Tibial nerve (tissue), 4 donors: ENCODE data around the gene GK. TPM values are rescaled to one million over a fixed set of nuclear protein-coding genes. Genes with fewer than 3 reads are reported as not detected.

Experiments used
- DNase-seq, 2 donors: peaks; one replicate each; pipeline ENCODE4 v3.0.0-alpha.2; 2019; ENCODE audit warnings: low spot score in 2 of 2
- H3K27ac ChIP-seq, 4 donors: fragments of 200-600 bp; sonication (generic) in 3 of 4; one replicate each; pipeline ENCODE4 v1.5.1; 2017 to 2019; ENCODE audit warnings: mild to moderate bottlenecking in 1 of 4
- H3K27me3 ChIP-seq, 2 donors: fragments of 200-600 bp; sonication (generic) in 1 of 2; one replicate each; pipeline versions ENCODE4 v1.5.1 to v1.6.0; 2017 to 2019
- H3K36me3 ChIP-seq, 3 donors: fragments of 200-600 bp; sonication (generic); one replicate each; pipeline ENCODE4 v1.5.1; 2018 to 2019
- H3K4me1 ChIP-seq, 4 donors: fragments of 200-600 bp; sonication (generic) in 3 of 4; one replicate each; pipeline ENCODE4 v1.5.1; 2017 to 2019
- H3K4me3 ChIP-seq, 4 donors: fragments of 200-600 bp; sonication (generic) in 3 of 4; one replicate each; pipeline ENCODE4 v1.5.1; 2017 to 2019; ENCODE audit warnings: mild to moderate bottlenecking in 1 of 4, moderate library complexity in 1 of 4
- H3K9me3 ChIP-seq, 4 donors: fragments of 200-600 bp; sonication (generic) in 3 of 4; one replicate each; pipeline ENCODE4 v1.5.1; 2017 to 2019
- CTCF ChIP-seq, 5 experiments: fragments of 200-600 bp in 3 of 5; fragments of 450-650 bp in 2 of 5; sonication (generic) in 3 of 5; IDR thresholded peaks; one replicate each; pipeline ENCODE4 v1.5.1; 2016 to 2019; ENCODE audit warnings: antibody characterized with exemption in 5 of 5, mild to moderate bottlenecking in 3 of 5, moderate library complexity in 2 of 5
- EP300 ChIP-seq, 2 donors: sonication (generic); formaldehyde crosslinking; IDR thresholded peaks; one replicate each; pipeline ENCODE4 v1.6.1; 2017; ENCODE audit warnings: antibody characterized with exemption in 2 of 2, mild to moderate bottlenecking in 1 of 2
- POLR2A ChIP-seq, 2 donors: fragments of 450-650 bp; IDR thresholded peaks; one replicate each; pipeline ENCODE4 v1.6.1; 2017; ENCODE audit warnings: antibody characterized with exemption in 2 of 2, mild to moderate bottlenecking in 2 of 2, moderate library complexity in 2 of 2
- WGBS, 2 donors: methylation state at CpG; one replicate each; pipeline ENCODE4 v1.1.5; 2018; 5-methylcytosine and 5-hydroxymethylcytosine counted together
- total RNA-seq, 4 donors: library from RNA; depleted of rRNA; stranded (reverse); fragments of >200 nt; gene quantifications; one replicate each; pipeline ENCODE4 v1.1.0, GENCODE V29; 2016

GK gene
- total RNA-seq, 4 donors from 2014 or later = 2.8 to 11.4 (median 5.6) TPM

- Histone ChIP-seq H3K4me1 (no peaks in the 10 kb centered on the region), H3K36me3 (peaks cover 0 to 11% (median 0%) of the 10 kb centered on the region in 3 donors), H3K9me3 (no peaks in the 10 kb centered on the region), H3K27ac (no peak overlapping the region), H3K27me3 (no peaks in the 10 kb centered on the region), H3K4me3 (no peak overlapping the region)
- DNase-seq = no peak
- TF ChIP-seq POLR2A (IDR thresholded peaks at IDR 0.05) (no peak), EP300 (IDR thresholded peaks at IDR 0.05) (no peak), CTCF (IDR thresholded peaks at IDR 0.05) (no peak)
- WGBS, 2 donors = 67 to 80% methylated on average over 4 of the region's 4 CpGs
Observed at GRCh38 chrX:30673127-30673796, 20.0 kb downstream of the GK start.

GRCh38 chrX:30673884-30674598 is 20.8 kb downstream of the GK start:
- WGBS, 2 donors = 85 to 91% methylated on average over 2 of the region's 2 CpGs
- Histone ChIP-seq H3K27ac (no peak overlapping the region), H3K27me3 (peaks cover 0 to 2% of the 10 kb centered on the region in 2 donors), H3K9me3 (no peaks in the 10 kb centered on the region), H3K4me1 (no peaks in the 10 kb centered on the region), H3K36me3 (peaks cover 0 to 5% (median 0%) of the 10 kb centered on the region in 3 donors), H3K4me3 (no peak overlapping the region)
- no peak for TF ChIP-seq EP300 (IDR thresholded peaks at IDR 0.05)
- no peak for TF ChIP-seq CTCF (IDR thresholded peaks at IDR 0.05)
- TF ChIP-seq POLR2A (IDR thresholded peaks at IDR 0.05) = no peak
- no peak for DNase-seq

- Histone ChIP-seq H3K4me3 (no peak overlapping the region), H3K27ac (no peak overlapping the region), H3K4me1 (no peaks in the 10 kb centered on the region), H3K36me3 (peaks cover 0 to 5% (median 0%) of the 10 kb centered on the region in 3 donors), H3K27me3 (peaks cover 0 to 5% of the 10 kb centered on the region in 2 donors), H3K9me3 (no peaks in the 10 kb centered on the region)
- TF ChIP-seq CTCF (IDR thresholded peaks at IDR 0.05) = no peak
- no peak for TF ChIP-seq POLR2A (IDR thresholded peaks at IDR 0.05)
- no peak for TF ChIP-seq EP300 (IDR thresholded peaks at IDR 0.05)
- 88 to 95% methylated on average over 3 of the region's 3 CpGs for WGBS, 2 donors
- DNase-seq = no peak
Observed at GRCh38 chrX:30674799-30675198, 21.6 kb downstream of the GK start.

- WGBS, 2 donors = 76 to 100% methylated on average over 6 of the region's 6 CpGs
- Histone ChIP-seq H3K36me3 (no peaks in the 10 kb centered on the region), H3K27me3 (peaks cover 0 to 5% of the 10 kb centered on the region in 2 donors), H3K4me1 (no peaks in the 10 kb centered on the region), H3K9me3 (no peaks in the 10 kb centered on the region), H3K27ac (no peak overlapping the region), H3K4me3 (no peak overlapping the region)
- no peak for DNase-seq
- TF ChIP-seq EP300 (IDR thresholded peaks at IDR 0.05) (no peak), CTCF (IDR thresholded peaks at IDR 0.05) (no peak), POLR2A (IDR thresholded peaks at IDR 0.05) (no peak)
Observed at GRCh38 chrX:30679369-30679768, 26.1 kb downstream of the GK start.

- H3K27me3 ChIP-seq = peaks cover 0 to 5% of the 10 kb centered on the region in 2 donors
- WGBS, 2 donors = 74 to 88% methylated on average over 1 of the region's 1 CpG
- TF ChIP-seq POLR2A (IDR thresholded peaks at IDR 0.05) = no peak
- no peak for TF ChIP-seq CTCF (IDR thresholded peaks at IDR 0.05)
- TF ChIP-seq EP300 (IDR thresholded peaks at IDR 0.05) = no peak
- no peaks in the 10 kb centered on the region for H3K9me3 ChIP-seq
- DNase-seq = no peak
- no peaks in the 10 kb centered on the region for H3K36me3 ChIP-seq
- H3K27ac ChIP-seq = no peak overlapping the region
- no peak overlapping the region for H3K4me3 ChIP-seq
- H3K4me1 ChIP-seq = no peaks in the 10 kb centered on the region
Observed at GRCh38 chrX:30680618-30681017, 27.4 kb downstream of the GK start.
